Measurements from ENCODE around the gene MDK. TPM values are rescaled to one million over a fixed set of nuclear protein-coding genes. Genes with fewer than 3 reads are reported as not detected.

Gene MDK
- total RNA-seq, 1 donor from 2014 or later, result 0.55 TPM

DNA sequence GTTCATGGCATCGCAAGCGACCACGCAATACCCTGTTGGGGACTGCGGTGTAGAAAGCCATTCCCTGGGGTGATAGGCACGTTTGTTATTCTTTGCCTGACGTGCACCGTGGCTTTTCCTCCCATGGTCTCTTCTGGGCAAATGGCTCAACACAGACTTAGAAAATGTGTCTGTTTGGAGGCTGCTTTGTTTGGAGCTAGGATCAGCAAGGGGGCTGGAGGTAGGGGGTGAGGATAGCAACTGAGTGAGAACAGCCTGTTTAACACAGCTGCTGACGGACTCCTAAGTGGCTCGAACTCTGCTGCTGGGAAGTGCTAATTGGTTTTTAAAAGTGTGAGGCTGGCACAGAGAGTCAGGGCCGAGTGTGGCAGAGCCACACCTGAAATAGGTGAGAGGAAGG lies 26.2 kb downstream of the MDK start:
- TF ChIP-seq, protein P1, sequence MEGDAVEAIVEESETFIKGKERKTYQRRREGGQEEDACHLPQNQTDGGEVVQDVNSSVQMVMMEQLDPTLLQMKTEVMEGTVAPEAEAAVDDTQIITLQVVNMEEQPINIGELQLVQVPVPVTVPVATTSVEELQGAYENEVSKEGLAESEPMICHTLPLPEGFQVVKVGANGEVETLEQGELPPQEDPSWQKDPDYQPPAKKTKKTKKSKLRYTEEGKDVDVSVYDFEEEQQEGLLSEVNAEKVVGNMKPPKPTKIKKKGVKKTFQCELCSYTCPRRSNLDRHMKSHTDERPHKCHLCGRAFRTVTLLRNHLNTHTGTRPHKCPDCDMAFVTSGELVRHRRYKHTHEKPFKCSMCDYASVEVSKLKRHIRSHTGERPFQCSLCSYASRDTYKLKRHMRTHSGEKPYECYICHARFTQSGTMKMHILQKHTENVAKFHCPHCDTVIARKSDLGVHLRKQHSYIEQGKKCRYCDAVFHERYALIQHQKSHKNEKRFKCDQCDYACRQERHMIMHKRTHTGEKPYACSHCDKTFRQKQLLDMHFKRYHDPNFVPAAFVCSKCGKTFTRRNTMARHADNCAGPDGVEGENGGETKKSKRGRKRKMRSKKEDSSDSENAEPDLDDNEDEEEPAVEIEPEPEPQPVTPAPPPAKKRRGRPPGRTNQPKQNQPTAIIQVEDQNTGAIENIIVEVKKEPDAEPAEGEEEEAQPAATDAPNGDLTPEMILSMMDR (IDR thresholded peaks at IDR 0.05), result no peak
- POLR2A ChIA-PET, result no interaction called here
- Mint-ChIP-seq H3K4me1 (no peaks in the 10 kb centered on the region), H3K36me3 (ENCODE audit: low read depth) (peaks cover 75% of the 10 kb centered on the region), H3K4me3 (no peak overlapping the region), H3K9me3 (no peaks in the 10 kb centered on the region), H3K27ac (no peak overlapping the region), H3K27me3 (no peaks in the 10 kb centered on the region)
- CTCF ChIA-PET, result no interaction called here
- ATAC-seq (ENCODE audit: low read depth), result no peak
- no peak for DNase-seq
- intact Hi-C loops (cut with micrococcal nuclease), result no loop called here

DNA sequence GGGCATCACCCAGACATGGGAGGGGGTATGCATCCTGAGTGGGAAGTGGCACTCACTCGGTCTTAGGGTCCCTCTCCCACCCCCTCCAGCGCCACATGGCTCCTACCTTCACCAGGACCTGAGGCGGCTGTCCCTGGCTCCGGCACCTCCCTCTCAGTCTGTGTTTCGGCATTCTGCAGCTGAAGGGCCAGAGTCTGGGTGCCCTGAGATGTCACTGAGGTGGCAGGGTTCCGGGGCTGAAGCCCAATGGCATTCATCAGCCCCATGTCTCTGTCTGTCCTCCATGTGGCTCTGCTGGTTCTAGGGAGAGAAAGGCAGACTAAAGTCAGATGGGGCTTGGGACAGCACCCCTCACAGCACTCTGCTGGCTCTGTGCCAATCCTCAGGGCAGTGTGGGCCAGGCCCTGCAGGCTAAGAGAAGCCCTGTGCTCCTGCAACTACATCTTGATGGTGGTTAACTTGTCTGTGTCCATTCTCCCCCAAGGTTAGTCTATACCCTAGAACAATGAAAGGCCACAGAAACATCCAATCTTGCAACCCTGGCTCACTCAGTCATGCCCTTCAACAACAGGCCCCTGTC lies 27.0 kb downstream of the MDK start:
- ChIA-PET CTCF (no interaction called here), POLR2A (no interaction called here)
- H3K36me3 Mint-ChIP-seq (ENCODE audit: low read depth), result peaks cover 74% of the 10 kb centered on the region

DNA sequence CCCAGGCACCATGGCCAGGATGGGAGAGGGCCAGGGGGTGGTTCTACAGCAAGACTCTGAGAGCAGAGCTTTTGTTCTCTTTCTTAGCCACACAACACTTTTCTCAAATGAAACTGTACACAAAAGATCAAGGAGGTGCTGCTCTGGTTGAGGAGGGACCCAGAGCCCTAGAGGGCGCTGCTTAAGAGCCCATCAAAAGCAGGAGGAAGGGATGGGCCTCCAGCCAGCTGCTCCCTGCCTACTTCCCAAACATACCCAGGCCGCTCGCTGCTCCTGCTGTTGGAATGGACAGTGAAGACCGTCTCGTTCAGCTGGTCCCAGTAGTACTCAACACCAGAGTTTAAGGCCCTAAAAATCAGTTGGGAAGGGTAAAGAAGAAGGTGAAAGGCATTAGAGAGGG lies 28.6 kb downstream of the MDK start:
- Mint-ChIP-seq H3K27ac (no peak overlapping the region), H3K4me3 (no peak overlapping the region), H3K27me3 (no peaks in the 10 kb centered on the region), H3K9me3 (no peaks in the 10 kb centered on the region), H3K4me1 (no peaks in the 10 kb centered on the region), H3K36me3 (ENCODE audit: low read depth) (peaks cover 74% of the 10 kb centered on the region)
- DNase-seq (no peak), ATAC-seq (ENCODE audit: low read depth) (no peak)
- ChIA-PET POLR2A (no interaction called here), CTCF (interaction anchor here (0.6 kb wide), 1 partner anchor 349 kb away, joined by 3 read pairs; no protein-coding TSS in a partner anchor)
- TF ChIP-seq, protein P1 (IDR thresholded peaks at IDR 0.05), result no peak
- intact Hi-C loops (cut with micrococcal nuclease), result no loop called here

More for the DNA sequence above, 27.0 kb downstream of the MDK start:
- DNase-seq, result no peak
- Mint-ChIP-seq H3K9me3 (no peaks in the 10 kb centered on the region), H3K27me3 (no peaks in the 10 kb centered on the region), H3K4me1 (no peaks in the 10 kb centered on the region), H3K4me3 (no peak overlapping the region), H3K27ac (no peak overlapping the region)
- intact Hi-C loops (cut with micrococcal nuclease), result no loop called here
- TF ChIP-seq, protein P1 (IDR thresholded peaks at IDR 0.05), result no peak
- ATAC-seq (ENCODE audit: low read depth), result no peak

DNA sequence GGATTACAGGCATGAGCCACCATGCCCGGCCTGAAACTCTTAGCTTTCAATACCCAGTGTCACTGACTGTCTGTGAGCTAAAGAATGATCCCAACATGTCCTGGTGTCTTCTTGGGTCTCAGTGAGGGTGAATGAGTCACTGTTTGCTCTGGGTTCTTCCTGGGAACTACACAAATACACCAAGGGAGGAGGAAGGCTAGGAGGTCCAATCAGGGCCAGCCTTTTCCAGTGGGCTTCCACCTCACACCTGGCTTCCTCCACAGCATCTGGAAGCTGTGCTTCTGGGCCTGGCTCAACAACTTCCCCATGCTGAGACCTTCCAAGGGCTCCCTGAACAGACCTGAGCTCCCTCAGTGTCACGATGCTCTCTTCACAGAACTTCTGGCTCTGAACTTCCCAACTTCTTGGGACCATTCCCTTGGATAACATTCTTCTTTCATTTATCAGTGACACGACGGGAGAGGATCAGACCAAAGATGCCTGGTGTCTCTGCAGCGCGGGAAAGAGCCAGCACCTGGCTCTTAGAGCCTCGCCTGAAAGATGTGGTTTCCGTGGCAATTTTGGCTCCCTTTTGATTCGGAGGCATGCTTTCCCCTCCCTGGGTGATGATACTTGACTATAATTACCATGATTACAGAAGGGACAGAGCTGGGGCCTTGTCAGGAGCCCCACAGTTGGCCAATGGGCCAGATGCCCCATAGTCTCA lies 32.4 kb downstream of the MDK start:
- no peak overlapping the region for H3K27ac Mint-ChIP-seq
- ATAC-seq (ENCODE audit: low read depth) (no peak), DNase-seq (no peak)
- no peaks in the 10 kb centered on the region for H3K9me3 Mint-ChIP-seq
- peaks cover 74% of the 10 kb centered on the region for H3K36me3 Mint-ChIP-seq (ENCODE audit: low read depth)
- CTCF ChIA-PET, result no interaction called here
- TF ChIP-seq, protein P1 (IDR thresholded peaks at IDR 0.05), result no peak
- no peak overlapping the region for H3K4me3 Mint-ChIP-seq
- no peaks in the 10 kb centered on the region for H3K4me1 Mint-ChIP-seq
- POLR2A ChIA-PET, result interaction anchor here (0.6 kb wide), 1 partner anchor 19 kb away, joined by 5 read pairs; no protein-coding TSS in a partner anchor
- no peaks in the 10 kb centered on the region for H3K27me3 Mint-ChIP-seq
- intact Hi-C loops (cut with micrococcal nuclease), result no loop called here

DNA sequence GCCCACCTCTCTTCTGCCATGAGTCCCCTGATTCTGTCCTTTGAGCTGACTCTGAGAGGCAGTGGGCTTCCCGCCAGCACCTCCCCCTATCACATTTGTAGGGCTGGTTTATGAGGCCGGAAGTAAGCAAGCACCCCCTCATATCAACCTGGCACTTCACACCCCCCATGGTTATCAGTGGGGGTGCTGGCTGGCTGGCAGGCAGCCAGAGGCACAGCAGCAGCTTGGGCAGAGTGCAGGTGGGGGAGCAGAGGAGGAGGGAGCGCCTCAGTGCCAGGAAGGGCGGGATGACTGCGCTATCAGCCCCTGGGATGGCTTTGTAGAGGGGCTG lies 33.0 kb downstream of the MDK start:
- H3K27ac Mint-ChIP-seq, result no peak overlapping the region
- intact Hi-C loops (cut with micrococcal nuclease), result no loop called here
- no peak overlapping the region for H3K4me3 Mint-ChIP-seq
- ChIA-PET CTCF (no interaction called here), POLR2A (interaction anchor here (0.6 kb wide), 1 partner anchor 20 kb away, joined by 5 read pairs; no protein-coding TSS in a partner anchor)
- H3K9me3 Mint-ChIP-seq, result no peaks in the 10 kb centered on the region
- peaks cover 69% of the 10 kb centered on the region for H3K36me3 Mint-ChIP-seq (ENCODE audit: low read depth)
- ATAC-seq (ENCODE audit: low read depth) (no peak), DNase-seq (no peak)
- TF ChIP-seq, protein P1 (IDR thresholded peaks at IDR 0.05), result no peak
- H3K4me1 Mint-ChIP-seq, result no peaks in the 10 kb centered on the region
- no peaks in the 10 kb centered on the region for H3K27me3 Mint-ChIP-seq
